Stomach (tissue), 4 donors: ENCODE measurements around the gene SMYD4.

ENCODE experiments used
- EP300 ChIP-seq: sonication (generic); formaldehyde crosslinking; IDR thresholded peaks from one replicate; pipeline ENCODE4 v1.6.1; 2017; ENCODE audit warnings: antibody characterized with exemption
- POLR2A ChIP-seq, 4 donors: fragments of 450-650 bp; IDR thresholded peaks; one replicate each; pipeline ENCODE4 v1.6.1; 2016; ENCODE audit warnings: antibody characterized with exemption in 4 of 4, control low read depth in 2 of 4, mild to moderate bottlenecking in 1 of 4, moderate library complexity in 1 of 4
- POLR2AphosphoS5 ChIP-seq, 3 donors: sonication (generic); formaldehyde crosslinking; IDR thresholded peaks; one replicate each; pipeline ENCODE4 v1.6.1; 2016; ENCODE audit warnings: antibody characterized with exemption in 3 of 3
- TF ChIP-seq, protein P1 (sequence below), 7 experiments: fragments of 450-650 bp in 4 of 7; fragments of 200-600 bp in 3 of 7; sonication (generic) in 3 of 7; IDR thresholded peaks; one replicate each; pipeline ENCODE4 v1.5.1; 2016 to 2019; ENCODE audit warnings: antibody characterized with exemption in 7 of 7, control low read depth in 2 of 7, mild to moderate bottlenecking in 1 of 7

GRCh38 chr17:1820528-1821252 is 9.0 kb downstream of the SMYD4 start:
- TF ChIP-seq POLR2A (IDR thresholded peaks at IDR 0.05) = no peak
- TF ChIP-seq, protein P1, sequence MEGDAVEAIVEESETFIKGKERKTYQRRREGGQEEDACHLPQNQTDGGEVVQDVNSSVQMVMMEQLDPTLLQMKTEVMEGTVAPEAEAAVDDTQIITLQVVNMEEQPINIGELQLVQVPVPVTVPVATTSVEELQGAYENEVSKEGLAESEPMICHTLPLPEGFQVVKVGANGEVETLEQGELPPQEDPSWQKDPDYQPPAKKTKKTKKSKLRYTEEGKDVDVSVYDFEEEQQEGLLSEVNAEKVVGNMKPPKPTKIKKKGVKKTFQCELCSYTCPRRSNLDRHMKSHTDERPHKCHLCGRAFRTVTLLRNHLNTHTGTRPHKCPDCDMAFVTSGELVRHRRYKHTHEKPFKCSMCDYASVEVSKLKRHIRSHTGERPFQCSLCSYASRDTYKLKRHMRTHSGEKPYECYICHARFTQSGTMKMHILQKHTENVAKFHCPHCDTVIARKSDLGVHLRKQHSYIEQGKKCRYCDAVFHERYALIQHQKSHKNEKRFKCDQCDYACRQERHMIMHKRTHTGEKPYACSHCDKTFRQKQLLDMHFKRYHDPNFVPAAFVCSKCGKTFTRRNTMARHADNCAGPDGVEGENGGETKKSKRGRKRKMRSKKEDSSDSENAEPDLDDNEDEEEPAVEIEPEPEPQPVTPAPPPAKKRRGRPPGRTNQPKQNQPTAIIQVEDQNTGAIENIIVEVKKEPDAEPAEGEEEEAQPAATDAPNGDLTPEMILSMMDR (IDR thresholded peaks at IDR 0.05) = no peak
- no peak for TF ChIP-seq EP300
- no peak for TF ChIP-seq POLR2AphosphoS5 (IDR thresholded peaks at IDR 0.05)
